Progenitor cell of endocrine pancreas (in vitro differentiated cells): ENCODE measurements around the gene ABCD4. TPM values are rescaled to one million over a fixed set of nuclear protein-coding genes. Genes with fewer than 3 reads are reported as not detected.

Experiments
- DNase-seq: peaks from one replicate; pipeline ENCODE4 v3.0.0; 2021; ENCODE audit warnings: low spot score; ENCODE audit not compliant: unreplicated experiment
- H3K27ac Mint-ChIP-seq: 2 replicates; pipeline ENCODE4 v1.8.0; 2021; ENCODE audit warnings: mild to moderate bottlenecking, moderate library complexity, mixed read lengths
- H3K27me3 Mint-ChIP-seq: 2 replicates; pipeline ENCODE4 v1.8.0; 2021; ENCODE audit warnings: mixed read lengths
- H3K36me3 Mint-ChIP-seq: 2 replicates; pipeline ENCODE4 v1.8.0; 2022; ENCODE audit warnings: mixed read lengths; ENCODE audit not compliant: insufficient read depth
- H3K4me1 Mint-ChIP-seq: 2 replicates; pipeline ENCODE4 v1.8.0; 2021; ENCODE audit warnings: low read depth, mixed read lengths
- H3K4me3 Mint-ChIP-seq: 2 replicates; pipeline ENCODE4 v1.8.0; 2021; ENCODE audit warnings: low read depth, mild to moderate bottlenecking, moderate library complexity, mixed read lengths
- H3K9me3 Mint-ChIP-seq: 2 replicates; pipeline ENCODE4 v1.8.0; 2021; ENCODE audit warnings: low read depth, mixed read lengths
- CTCF ChIP-seq: fragments of 200-600 bp; sonication (generic); IDR thresholded peaks from one replicate; pipeline ENCODE4 v1.5.0; 2021; ENCODE audit warnings: antibody characterized with exemption, mild to moderate bottlenecking; ENCODE audit not compliant: unreplicated experiment
- long read RNA-seq: library from polyadenylated mRNA; unstranded; transcript quantifications from one replicate; pipeline ENCODE4 v2.0.0, GENCODE V29; 2020
- total RNA-seq: library from RNA; stranded (reverse); gene quantifications from 2 replicates; pipeline ENCODE4 v1.2.1, GENCODE V29; 2021

The ABCD4 gene
- total RNA-seq = 155 and 158 TPM in 2 replicates
- long read RNA-seq, transcript ABCD4-201 (19 exons, 3,003 nt) = major isoform, 68 of 498 reads
- long read RNA-seq, transcript ABCD4-218 (18 exons, 1,842 nt) = minor isoform, 65 of 498 reads
- long read RNA-seq, transcript ABCD4-211 (17 exons, 2,336 nt) = minor isoform, 11 of 498 reads
- long read RNA-seq, partial matches to known transcripts = 99 of 498 reads
- long read RNA-seq, other reads (novel, unspliced or antisense) = 249 of 498 reads

- Mint-ChIP-seq H3K36me3 (peaks cover 8% of the 10 kb centered on the region), H3K4me3 (peak within 1 kb of the TSS; percentile 98), H3K27ac (peak within 1 kb of the TSS; percentile 97), H3K4me1 (peaks cover 13% of the 10 kb centered on the region), H3K27me3 (no peaks in the 10 kb centered on the region), H3K9me3 (no peaks in the 10 kb centered on the region)
- TF ChIP-seq CTCF = peak; percentile 60
- peak; percentile 87 for DNase-seq
These were observed at the start of gene ABCD4 for GRCh38 chr14:74302634-74303569. TSS of gene ABCD4 (minus strand) at chr14:74302934. CDS start at chr14:74302912, 22 bp downstream.

GRCh38 chr14:74350928-74351323, 48.2 kb upstream of the ABCD4 start:
- Mint-ChIP-seq H3K27ac (no peak overlapping the region), H3K4me1 (peaks cover 26% of the 10 kb centered on the region), H3K27me3 (no peaks in the 10 kb centered on the region), H3K36me3 (no peaks in the 10 kb centered on the region), H3K4me3 (no peak overlapping the region), H3K9me3 (no peaks in the 10 kb centered on the region)
- no peak for TF ChIP-seq CTCF
- DNase-seq = no peak

GRCh38 chr14:74350211-74350927, 47.6 kb upstream of the ABCD4 start:
- Mint-ChIP-seq H3K27ac (peak overlapping the region; percentile 74), H3K36me3 (no peaks in the 10 kb centered on the region), H3K4me3 (peak overlapping the region; percentile 54), H3K4me1 (peaks cover 26% of the 10 kb centered on the region), H3K27me3 (no peaks in the 10 kb centered on the region), H3K9me3 (no peaks in the 10 kb centered on the region)
- TF ChIP-seq CTCF = no peak
- no peak for DNase-seq

GRCh38 chr14:74349757-74350156, 47.0 kb upstream of the ABCD4 start:
- Mint-ChIP-seq H3K9me3 (no peaks in the 10 kb centered on the region), H3K27me3 (no peaks in the 10 kb centered on the region), H3K4me3 (peak overlapping the region; percentile 54), H3K27ac (peak overlapping the region; percentile 74), H3K4me1 (peaks cover 26% of the 10 kb centered on the region), H3K36me3 (no peaks in the 10 kb centered on the region)
- no peak for DNase-seq
- no peak for TF ChIP-seq CTCF
